ENCODE data around the gene ADAMTS15.

The ADAMTS15 gene

GRCh38 chr11:130480186-130480585 lies 31.7 kb downstream of the ADAMTS15 start:
- DNase-seq = no peak

GRCh38 chr11:130480711-130481140 lies 32.3 kb downstream of the ADAMTS15 start:
- no peak for DNase-seq

GRCh38 chr11:130483124-130483523 lies 34.7 kb downstream of the ADAMTS15 start:
- no peak for DNase-seq

GRCh38 chr11:130485983-130486382 lies 37.5 kb downstream of the ADAMTS15 start:
- no peak for DNase-seq

- DNase-seq = no peak
Measured at GRCh38 chr11:130486391-130486836, 38.0 kb downstream of the ADAMTS15 start.

DNA sequence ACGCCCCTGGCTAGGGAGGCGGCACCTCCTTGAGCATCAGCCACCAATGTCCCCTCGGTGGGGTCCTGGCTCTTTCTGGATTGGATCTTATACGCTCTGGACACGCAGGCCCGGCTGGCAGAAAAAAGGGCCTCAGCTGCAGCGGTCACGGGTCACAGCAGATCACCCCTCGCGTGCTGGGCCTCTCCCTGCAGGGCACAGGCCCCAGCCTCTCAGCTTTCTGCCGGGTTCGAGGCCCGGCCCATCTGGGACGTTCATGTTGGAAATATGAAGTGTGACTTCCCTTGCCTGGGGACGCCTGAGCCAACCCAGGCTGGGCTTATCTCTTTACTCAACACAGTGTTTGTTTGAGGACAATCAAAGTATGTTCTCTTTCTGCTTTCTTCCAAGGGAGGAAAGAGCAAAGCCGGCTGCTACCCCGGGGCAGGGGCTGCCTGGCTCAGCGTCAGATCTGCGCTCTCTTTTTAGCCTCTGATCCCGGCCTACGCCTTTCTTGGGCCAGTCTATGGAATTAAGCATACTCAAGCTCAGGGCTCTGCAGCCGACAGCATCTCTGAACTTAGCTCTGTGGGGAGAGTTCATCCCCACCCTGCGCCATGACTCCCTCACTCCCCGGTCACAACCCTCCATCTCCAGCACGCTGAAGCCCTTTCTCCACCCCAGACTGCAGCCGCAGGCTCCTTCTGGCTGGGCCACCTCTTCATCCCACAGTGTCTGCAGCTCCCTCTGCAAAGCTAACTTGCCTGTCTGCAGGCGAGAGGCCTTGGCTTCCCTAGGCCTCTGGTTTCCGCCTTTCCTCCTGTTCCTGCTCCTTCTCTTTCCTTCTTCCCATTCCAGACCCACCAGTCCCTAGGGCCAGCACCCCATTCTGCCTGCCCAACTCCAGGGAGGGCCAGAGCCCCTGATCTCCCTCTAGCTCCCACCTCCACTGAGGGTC lies 38.8 kb downstream of the ADAMTS15 start:
- no peak for DNase-seq

DNA sequence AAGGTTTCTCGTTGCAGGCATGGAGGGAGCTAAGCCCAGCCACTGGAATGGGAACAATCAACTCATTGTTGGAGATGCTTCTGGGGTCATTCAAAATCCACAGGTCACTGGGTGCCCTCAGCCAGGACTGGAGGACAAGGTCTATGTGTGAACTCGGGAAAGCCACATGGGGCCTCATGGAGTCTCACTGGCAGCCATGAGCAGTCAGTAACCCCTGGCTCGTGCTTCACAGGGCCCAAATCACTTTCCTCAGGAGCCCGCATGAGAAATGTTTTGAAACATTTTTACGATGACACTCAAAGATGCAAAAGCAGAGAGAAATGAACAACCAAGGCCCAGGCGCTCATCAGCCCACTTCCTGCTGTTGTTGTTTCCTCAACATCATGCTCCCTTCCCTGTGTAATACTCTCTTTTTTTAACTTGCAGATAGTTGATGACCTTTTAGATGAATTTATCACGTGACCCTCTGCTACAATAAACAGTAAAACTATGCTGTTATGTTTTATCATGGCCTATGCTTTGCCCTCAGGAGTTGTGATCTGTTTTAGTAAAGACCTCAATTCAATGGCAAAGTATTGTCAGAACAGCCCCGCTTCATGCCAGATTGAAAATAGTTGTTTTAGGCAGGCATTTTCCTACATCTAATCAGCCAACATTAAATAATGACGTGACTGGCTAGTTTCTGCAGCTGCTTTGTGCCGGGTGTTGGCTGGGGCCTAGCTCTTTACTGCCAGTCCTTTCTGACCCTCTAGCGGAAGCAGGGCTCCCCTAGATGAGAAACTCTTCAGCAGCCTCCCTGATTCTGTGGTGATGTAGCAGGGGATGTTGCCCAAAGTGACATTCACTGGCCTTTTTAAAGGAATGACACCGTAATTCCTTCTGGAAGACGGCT lies 39.7 kb downstream of the ADAMTS15 start:
- no peak for DNase-seq

- DNase-seq = no peak
Measured at GRCh38 chr11:130488848-130489584, 40.6 kb downstream of the ADAMTS15 start.

GRCh38 chr11:130489716-130490115 lies 41.3 kb downstream of the ADAMTS15 start:
- no peak for DNase-seq

DNA sequence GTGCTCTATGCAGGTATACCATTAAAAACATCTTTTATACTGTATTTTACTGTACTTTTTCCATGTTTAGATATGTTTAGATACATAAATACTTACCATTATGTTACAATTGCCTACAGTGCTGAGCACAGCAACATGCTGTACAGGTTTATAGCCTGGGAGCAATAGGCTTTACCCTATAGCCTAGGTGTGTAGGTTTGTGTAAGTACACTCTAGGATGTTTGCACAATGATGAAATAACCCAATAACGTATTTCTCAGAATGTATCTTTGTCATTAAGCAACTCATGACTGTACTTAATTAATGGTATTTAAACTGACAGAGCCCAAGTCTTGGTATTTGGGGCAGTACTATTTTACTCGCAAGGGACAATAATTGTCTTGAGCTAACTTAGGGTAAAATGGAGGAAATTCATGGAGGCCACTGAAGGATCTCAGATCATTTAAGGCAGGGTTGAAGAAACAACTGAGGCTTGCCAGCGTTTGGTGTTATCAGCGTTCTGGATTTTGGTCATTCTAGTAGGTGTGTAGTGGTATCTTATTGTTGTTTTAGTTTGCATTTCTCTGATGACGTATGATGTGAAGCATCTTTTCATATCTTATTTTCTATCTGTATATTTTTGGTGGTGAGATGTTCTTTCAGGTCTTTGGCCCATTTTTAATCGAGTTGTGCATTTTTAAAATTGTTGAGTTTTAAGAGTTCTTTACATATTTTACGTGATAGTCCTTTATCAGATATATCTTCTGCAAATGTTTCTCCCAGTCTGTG lies 42.4 kb downstream of the ADAMTS15 start:
- DNase-seq = no peak

GRCh38 chr11:130498181-130498580 lies 49.7 kb downstream of the ADAMTS15 start:
- no peak for DNase-seq

GRCh38 chr11:130499828-130500227 lies 51.4 kb downstream of the ADAMTS15 start:
- DNase-seq = no peak

- no peak for DNase-seq
Measured at GRCh38 chr11:130504317-130504716, 55.9 kb downstream of the ADAMTS15 start.

DNA sequence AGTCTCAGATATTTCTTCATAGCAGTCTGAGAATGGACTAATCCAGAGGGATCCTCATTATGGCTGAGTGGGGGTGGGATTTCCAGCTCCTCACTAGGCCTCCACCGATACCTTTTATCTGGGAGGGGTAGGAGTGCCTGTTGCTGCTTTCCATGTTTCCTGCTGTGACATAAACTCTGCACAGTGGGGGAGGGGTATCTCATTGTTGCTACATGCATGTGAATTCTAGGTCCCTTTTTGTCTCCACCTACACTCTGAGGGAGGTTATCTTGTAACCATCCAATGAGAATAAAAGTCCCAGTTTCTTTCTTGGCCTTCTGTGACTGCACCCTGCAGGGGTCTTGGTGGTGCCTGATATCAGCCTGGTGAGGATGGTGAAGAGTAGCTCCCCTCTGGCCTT lies 60.5 kb downstream of the ADAMTS15 start:
- DNase-seq = no peak

- DNase-seq = no peak
Measured at GRCh38 chr11:130509942-130510341, 61.5 kb downstream of the ADAMTS15 start.

DNA sequence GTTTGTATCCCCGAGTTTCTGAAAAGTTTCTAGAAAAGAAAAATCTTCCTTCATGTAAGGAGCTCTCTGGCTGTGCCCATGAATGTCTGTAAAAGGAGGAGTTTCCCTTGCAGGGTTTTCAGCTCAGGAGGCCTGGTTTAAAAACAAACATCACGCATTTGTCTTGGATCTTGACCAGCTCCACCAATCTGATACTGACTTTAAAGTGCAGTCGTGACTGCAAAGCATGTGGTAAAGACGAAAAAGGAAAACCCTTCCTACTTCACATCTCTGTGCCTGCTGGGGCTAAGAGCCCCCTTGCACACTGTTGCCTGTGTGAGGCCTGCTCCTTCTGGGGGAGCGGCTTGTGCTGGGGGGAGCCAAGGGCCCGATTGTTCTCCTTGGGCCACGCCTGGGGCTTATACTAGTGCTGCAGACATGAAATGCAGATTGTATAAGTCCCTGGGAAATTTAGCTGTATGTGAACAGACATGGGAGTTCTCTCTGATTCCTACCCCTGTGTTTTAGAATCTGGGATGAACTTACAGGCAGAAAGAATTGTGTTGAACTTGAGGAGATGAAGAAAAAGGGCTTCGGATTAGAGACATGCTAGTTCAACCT lies 62.1 kb downstream of the ADAMTS15 start:
- no peak for DNase-seq

DNA sequence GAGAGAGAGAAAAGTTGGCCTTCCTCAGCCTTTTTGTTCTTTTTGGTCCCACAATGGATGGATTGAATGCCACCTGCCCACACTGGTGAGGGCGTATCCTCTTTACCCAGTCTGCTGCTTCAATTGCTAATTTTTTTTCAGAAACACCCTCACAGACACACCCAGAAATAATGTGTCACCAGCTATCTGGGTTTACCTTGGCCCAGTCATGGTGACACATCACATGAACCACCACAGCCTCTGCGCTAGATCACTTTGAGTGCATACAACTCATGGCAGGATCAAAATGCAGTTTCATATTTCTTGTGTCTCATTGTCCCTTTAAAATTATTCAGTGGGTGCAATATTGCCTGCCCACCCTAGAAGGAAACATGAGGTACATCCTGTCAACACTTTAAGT lies 63.3 kb downstream of the ADAMTS15 start:
- no peak for DNase-seq

GRCh38 chr11:130512662-130513061 lies 64.2 kb downstream of the ADAMTS15 start:
- DNase-seq = no peak

DNA sequence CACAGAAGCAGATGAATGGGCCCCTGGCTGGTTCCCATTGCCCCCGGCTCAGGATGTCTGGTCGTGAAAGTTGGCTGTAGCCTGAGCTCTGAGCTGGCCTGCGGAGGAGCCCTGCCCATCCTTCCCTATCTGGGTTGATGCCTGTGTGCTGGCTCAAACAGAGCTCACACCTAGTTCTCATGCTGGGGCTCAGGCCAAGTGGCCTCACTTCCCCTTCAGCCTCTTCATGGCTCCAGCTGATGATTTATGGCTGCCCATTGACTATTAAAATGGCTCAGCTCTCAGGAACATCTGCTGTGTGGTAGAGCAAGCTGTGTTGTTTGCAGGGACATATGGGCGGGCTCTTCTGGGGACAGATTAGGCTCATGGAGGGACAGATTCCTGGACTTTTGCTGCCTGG lies 64.7 kb downstream of the ADAMTS15 start:
- DNase-seq = peak; percentile 96

- DNase-seq = no peak
Measured at GRCh38 chr11:130514316-130514715, 65.9 kb downstream of the ADAMTS15 start.

GRCh38 chr11:130514851-130515250 lies 66.4 kb downstream of the ADAMTS15 start:
- no peak for DNase-seq
